Osteocyte (in vitro differentiated cells): ENCODE measurements around the gene TRAF3. TPM values are rescaled to one million over a fixed set of nuclear protein-coding genes. Genes with fewer than 3 reads are reported as not detected.

Experiments used
- DNase-seq: peaks from one replicate; pipeline ENCODE4 v3.0.0; 2021; ENCODE audit warnings: mixed read lengths; ENCODE audit not compliant: unreplicated experiment; ENCODE audit errors: extremely low spot score
- H3K27ac Mint-ChIP-seq: one replicate; pipeline ENCODE4 v1.8.0; 2021; ENCODE audit warnings: mild to moderate bottlenecking, mixed read lengths; ENCODE audit not compliant: unreplicated experiment
- H3K27me3 Mint-ChIP-seq: one replicate; pipeline ENCODE4 v1.8.0; 2021; ENCODE audit warnings: mixed read lengths; ENCODE audit not compliant: unreplicated experiment
- H3K36me3 Mint-ChIP-seq: one replicate; pipeline ENCODE4 v1.8.0; 2021; ENCODE audit warnings: mixed read lengths; ENCODE audit not compliant: unreplicated experiment
- H3K4me1 Mint-ChIP-seq: one replicate; pipeline ENCODE4 v1.8.0; 2021; ENCODE audit warnings: mixed read lengths; ENCODE audit not compliant: unreplicated experiment
- H3K4me3 Mint-ChIP-seq: one replicate; pipeline ENCODE4 v1.8.0; 2021; ENCODE audit warnings: mild to moderate bottlenecking, moderate library complexity, mixed read lengths; ENCODE audit not compliant: unreplicated experiment
- H3K9me3 Mint-ChIP-seq: one replicate; pipeline ENCODE4 v1.8.0; 2021; ENCODE audit warnings: mixed read lengths; ENCODE audit not compliant: unreplicated experiment
- total RNA-seq: library from RNA; stranded (reverse); gene quantifications from 2 replicates; pipeline ENCODE4 v1.2.1, GENCODE V29; 2021
- TF ChIP-seq, protein P1 (sequence below): fragments of 200-600 bp; sonication (generic); IDR thresholded peaks from 2 replicates; pipeline ENCODE4 v1.5.0; 2021; ENCODE audit warnings: antibody characterized with exemption, mild to moderate bottlenecking, moderate library complexity

TRAF3 gene
- total RNA-seq, 1 donor from 2014 or later = 15.9 TPM

DNA sequence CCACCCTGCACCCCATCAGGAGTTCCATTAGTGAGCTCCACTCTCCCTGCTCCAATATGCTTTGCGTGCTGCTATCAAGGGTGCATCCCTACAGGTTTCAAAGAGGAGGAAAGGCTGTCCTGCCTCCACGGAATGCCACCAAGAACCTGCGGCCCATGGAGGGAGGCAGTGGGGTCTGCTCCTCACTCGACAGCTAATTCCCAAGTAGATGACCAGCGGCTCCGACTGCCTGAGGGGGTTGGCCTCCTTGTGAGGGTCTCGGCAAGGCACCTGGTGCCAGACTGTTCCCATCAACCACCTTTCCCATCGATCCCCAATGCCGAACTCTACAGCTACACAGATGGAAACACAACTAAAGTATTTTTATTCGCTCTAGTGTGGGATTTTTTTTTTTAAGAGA is 181.2 kb downstream of the TRAF3 start:
- Mint-ChIP-seq H3K36me3 (peaks cover 52% of the 10 kb centered on the region), H3K27me3 (no peaks in the 10 kb centered on the region), H3K4me1 (no peaks in the 10 kb centered on the region), H3K27ac (no peak overlapping the region), H3K9me3 (no peaks in the 10 kb centered on the region), H3K4me3 (no peak overlapping the region)
- TF ChIP-seq, protein P1, sequence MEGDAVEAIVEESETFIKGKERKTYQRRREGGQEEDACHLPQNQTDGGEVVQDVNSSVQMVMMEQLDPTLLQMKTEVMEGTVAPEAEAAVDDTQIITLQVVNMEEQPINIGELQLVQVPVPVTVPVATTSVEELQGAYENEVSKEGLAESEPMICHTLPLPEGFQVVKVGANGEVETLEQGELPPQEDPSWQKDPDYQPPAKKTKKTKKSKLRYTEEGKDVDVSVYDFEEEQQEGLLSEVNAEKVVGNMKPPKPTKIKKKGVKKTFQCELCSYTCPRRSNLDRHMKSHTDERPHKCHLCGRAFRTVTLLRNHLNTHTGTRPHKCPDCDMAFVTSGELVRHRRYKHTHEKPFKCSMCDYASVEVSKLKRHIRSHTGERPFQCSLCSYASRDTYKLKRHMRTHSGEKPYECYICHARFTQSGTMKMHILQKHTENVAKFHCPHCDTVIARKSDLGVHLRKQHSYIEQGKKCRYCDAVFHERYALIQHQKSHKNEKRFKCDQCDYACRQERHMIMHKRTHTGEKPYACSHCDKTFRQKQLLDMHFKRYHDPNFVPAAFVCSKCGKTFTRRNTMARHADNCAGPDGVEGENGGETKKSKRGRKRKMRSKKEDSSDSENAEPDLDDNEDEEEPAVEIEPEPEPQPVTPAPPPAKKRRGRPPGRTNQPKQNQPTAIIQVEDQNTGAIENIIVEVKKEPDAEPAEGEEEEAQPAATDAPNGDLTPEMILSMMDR = no peak
- DNase-seq = no peak

Other genes with a start within 250 kb of the TRAF3 start
- gene RCOR1, start 184.8 kb upstream of the TRAF3 start, total RNA-seq = 23.6 and 27.4 TPM in 2 replicates
- gene AMN, start 145.2 kb downstream of the TRAF3 start, total RNA-seq = 0.37 and 0.86 TPM in 2 replicates